ENCODE measurements around the gene EVX2. TPM values are rescaled to one million over a fixed set of nuclear protein-coding genes. Genes with fewer than 3 reads are reported as not detected.

EVX2 gene
- total and polyA plus RNA-seq, 10 donors: not detected

DNA sequence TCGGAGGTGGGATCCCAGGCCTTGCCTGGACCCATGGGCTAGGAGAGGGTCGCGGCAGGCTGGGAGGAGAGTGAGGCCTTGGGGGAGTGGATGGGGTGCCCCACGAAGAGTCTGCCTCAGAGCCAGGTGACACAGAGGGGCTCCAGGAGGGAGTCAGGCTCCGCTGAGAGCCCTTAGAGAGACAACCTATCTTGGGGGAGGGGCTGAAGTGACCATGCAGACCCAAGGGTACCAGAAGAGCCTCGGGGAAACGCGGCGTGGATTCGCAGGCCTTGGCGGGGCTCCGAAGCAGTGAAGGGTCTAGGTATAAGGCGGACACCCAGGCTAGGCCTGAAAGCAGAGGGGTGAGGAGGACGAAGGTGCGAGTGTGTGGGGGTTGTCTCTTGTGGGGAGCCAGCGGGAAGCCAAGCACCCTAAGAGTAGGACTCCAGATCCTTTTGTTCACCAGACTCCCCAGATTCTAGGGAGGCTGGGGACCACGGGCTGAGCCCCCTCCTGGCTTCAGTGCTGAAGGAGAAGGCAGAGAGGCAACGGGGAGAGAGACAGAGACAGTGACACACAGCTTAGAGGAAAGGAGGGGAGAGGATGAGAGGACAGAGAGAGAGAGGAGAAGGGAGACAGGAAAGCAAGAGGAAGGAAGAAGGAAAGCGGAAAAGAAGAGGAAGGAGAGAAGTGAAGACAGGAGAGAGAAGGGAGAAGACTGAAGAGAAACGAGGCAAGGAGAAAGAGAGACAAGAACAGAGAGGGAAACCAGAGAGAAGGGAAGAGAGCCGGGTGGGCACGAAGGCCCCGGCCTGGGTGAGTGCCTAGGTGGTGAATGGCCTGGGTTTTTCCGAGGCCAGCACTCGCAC is 22.2 kb upstream of the EVX2 start:
- peaks cover 0 to 5% (median 0%) of the 10 kb centered on the region in 8 donors for H3K9me3 ChIP-seq
- 6 to 10% (median 7%) methylated on average over 25 of the region's 25 CpGs for WGBS, 5 donors
- no peak for DNase-seq
- no peak overlapping the region for H3K27ac ChIP-seq
- peak overlapping the region in 3 of 8 donors; percentile 23 to 62 (median 26) for H3K4me3 ChIP-seq
- H3K4me1 ChIP-seq: peaks cover 10 to 56% (median 34%) of the 10 kb centered on the region in 6 donors
- TF ChIP-seq, protein P1, sequence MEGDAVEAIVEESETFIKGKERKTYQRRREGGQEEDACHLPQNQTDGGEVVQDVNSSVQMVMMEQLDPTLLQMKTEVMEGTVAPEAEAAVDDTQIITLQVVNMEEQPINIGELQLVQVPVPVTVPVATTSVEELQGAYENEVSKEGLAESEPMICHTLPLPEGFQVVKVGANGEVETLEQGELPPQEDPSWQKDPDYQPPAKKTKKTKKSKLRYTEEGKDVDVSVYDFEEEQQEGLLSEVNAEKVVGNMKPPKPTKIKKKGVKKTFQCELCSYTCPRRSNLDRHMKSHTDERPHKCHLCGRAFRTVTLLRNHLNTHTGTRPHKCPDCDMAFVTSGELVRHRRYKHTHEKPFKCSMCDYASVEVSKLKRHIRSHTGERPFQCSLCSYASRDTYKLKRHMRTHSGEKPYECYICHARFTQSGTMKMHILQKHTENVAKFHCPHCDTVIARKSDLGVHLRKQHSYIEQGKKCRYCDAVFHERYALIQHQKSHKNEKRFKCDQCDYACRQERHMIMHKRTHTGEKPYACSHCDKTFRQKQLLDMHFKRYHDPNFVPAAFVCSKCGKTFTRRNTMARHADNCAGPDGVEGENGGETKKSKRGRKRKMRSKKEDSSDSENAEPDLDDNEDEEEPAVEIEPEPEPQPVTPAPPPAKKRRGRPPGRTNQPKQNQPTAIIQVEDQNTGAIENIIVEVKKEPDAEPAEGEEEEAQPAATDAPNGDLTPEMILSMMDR (IDR thresholded peaks at IDR 0.05 in 8 of 11, conservative IDR thresholded peaks at IDR 0.05 in 3 of 11): no peak
- TF ChIP-seq POLR2A (IDR thresholded peaks at IDR 0.05) (no peak), POLR2AphosphoS5 (IDR thresholded peaks at IDR 0.05) (no peak)
- peaks cover 27 to 100% (median 99%) of the 10 kb centered on the region in 7 donors for H3K27me3 ChIP-seq (replicated peaks in 1 of 7)
- intact Hi-C loops (cut with DNase I; ENCODE audit: low total_unique reads): no loop called here
- no peaks in the 10 kb centered on the region for H3K36me3 ChIP-seq

DNA sequence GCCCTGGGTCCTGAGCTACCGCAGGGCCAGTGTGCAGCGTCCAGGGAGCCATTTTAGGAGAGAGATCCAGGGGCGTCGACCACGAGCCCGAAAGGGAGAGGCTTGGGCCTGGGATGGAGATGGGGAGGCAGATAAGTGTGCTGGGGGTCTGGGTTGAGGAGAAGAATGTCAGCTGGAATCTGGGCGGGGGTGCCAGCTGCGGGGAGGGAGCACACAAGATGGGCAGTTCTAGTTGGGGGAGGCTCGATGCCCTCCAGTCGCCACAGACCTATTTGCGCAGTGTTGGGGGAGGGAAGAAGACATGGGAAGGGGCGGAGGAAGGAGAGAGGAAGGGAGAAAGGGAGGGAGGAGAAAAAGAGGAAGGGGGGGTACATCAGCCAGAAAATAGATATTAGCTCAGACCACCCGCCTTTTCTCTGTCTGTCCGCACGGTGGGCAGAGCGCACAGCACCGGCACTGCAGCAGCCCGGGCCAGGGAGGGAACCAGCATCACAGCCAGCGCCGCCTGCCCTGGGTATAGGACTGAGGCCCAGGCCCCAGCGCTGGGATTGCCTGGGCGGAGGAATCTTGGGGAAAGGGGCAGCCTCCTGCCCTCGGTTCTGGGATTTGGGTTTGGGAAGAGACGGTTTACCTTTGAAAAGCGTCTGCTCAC is 21.4 kb upstream of the EVX2 start:
- Histone ChIP-seq H3K36me3 (no peaks in the 10 kb centered on the region), H3K27ac (no peak overlapping the region), H3K9me3 (peaks cover 0 to 8% (median 0%) of the 10 kb centered on the region in 8 donors), H3K4me3 (peak overlapping the region in 1 of 8 donors; percentile 30), H3K27me3 (replicated peaks in 1 of 7) (peaks cover 23 to 100% (median 99%) of the 10 kb centered on the region in 7 donors), H3K4me1 (peaks cover 12 to 59% (median 38%) of the 10 kb centered on the region in 6 donors)
- 8 to 11% (median 10%) methylated on average over 25 of the region's 25 CpGs for WGBS, 5 donors
- DNase-seq: no peak
- TF ChIP-seq, protein P1 (IDR thresholded peaks at IDR 0.05 in 8 of 11, conservative IDR thresholded peaks at IDR 0.05 in 3 of 11): no peak
- TF ChIP-seq POLR2AphosphoS5 (IDR thresholded peaks at IDR 0.05): no peak
- TF ChIP-seq POLR2A (IDR thresholded peaks at IDR 0.05): no peak
- intact Hi-C loops (cut with DNase I; ENCODE audit: low total_unique reads): no loop called here

- no peak for DNase-seq
- TF ChIP-seq, protein P1 (IDR thresholded peaks at IDR 0.05 in 8 of 11, conservative IDR thresholded peaks at IDR 0.05 in 3 of 11): no peak
- TF ChIP-seq POLR2A (IDR thresholded peaks at IDR 0.05) (no peak), POLR2AphosphoS5 (IDR thresholded peaks at IDR 0.05) (no peak)
- H3K4me3 ChIP-seq: peak overlapping the region in 1 of 8 donors; percentile 30
These were observed 20.7 kb upstream of the EVX2 start for GRCh38 chr2:176104316-176105077.

More at GRCh38 chr2:176104316-176105077, 20.7 kb upstream of the EVX2 start:
- peaks cover 0 to 10% (median 0%) of the 10 kb centered on the region in 8 donors for H3K9me3 ChIP-seq
- H3K36me3 ChIP-seq: no peaks in the 10 kb centered on the region
- 5 to 17% (median 7%) methylated on average over 32 to 56 of the region's 56 CpGs for WGBS, 5 donors
- peaks cover 27 to 100% (median 99%) of the 10 kb centered on the region in 7 donors for H3K27me3 ChIP-seq (replicated peaks in 1 of 7)
- peaks cover 15 to 66% (median 41%) of the 10 kb centered on the region in 6 donors for H3K4me1 ChIP-seq
- intact Hi-C loops (cut with DNase I; ENCODE audit: low total_unique reads): loop anchor here (5.0 kb wide), 1 partner anchor 417 kb away; no protein-coding TSS in a partner anchor
- H3K27ac ChIP-seq: no peak overlapping the region
